SK-N-SH (cell line): ENCODE measurements around the gene HDAC4. TPM values are rescaled to one million over a fixed set of nuclear protein-coding genes. Genes with fewer than 3 reads are reported as not detected.

Source experiments
- CTCF ChIA-PET: fragments of 300-600, 350-600 bp; formaldehyde crosslinking; extraction: SDS; loops from one replicate; lab custom pipeline; 2021; lab: Yijun Ruan, JAX
- POLR2A ChIA-PET: fragments of 350-600 bp; sonication (Branson Sonifier 250); formaldehyde crosslinking; extraction: SDS; loops from one replicate; lab custom pipeline; 2020; ENCODE audit warnings: antibody characterized with exemption, inconsistent platforms; lab: Yijun Ruan, JAX
- DNase-seq: peaks from one replicate; pipeline ENCODE4 v3.0.0; 2012
- H2AFZ ChIP-seq: fragments of 200-600 bp; sonication (generic); 2 replicates; pipeline ENCODE4 v1.8.1; 2016; ENCODE audit warnings: antibody characterized with exemption, mild to moderate bottlenecking, low read depth
- H3F3A ChIP-seq: fragments of 200-600 bp; sonication (generic); replicated peaks from 2 replicates; pipeline ENCODE3; 2016; ENCODE audit warnings: antibody characterized with exemption, mild to moderate bottlenecking; ENCODE audit not compliant: insufficient read depth
- H3K27ac ChIP-seq, 2 experiments: fragments of 200-500 bp in 1 of 2; fragments of 200-600 bp in 1 of 2; sonication (Bioruptor generic) in 1 of 2; sonication (generic), shearing (Covaris generic) in 1 of 2; 2 replicates each; pipeline versions ENCODE4 v1.5.1 to v1.6.1; 2014 to 2016; ENCODE audit warnings: low read depth in 2 of 2, inconsistent platforms in 1 of 2, low read length in 1 of 2, mild to moderate bottlenecking in 1 of 2, mixed read lengths in 1 of 2
- H3K27me3 ChIP-seq: fragments of 200-600 bp; sonication (generic), shearing (Covaris generic); 2 replicates; pipeline ENCODE4 v1.6.1; 2016; ENCODE audit warnings: mixed run types; ENCODE audit not compliant: insufficient read depth
- H3K36me3 ChIP-seq, 2 experiments: fragments of 200-500 bp in 1 of 2; fragments of 200-600 bp in 1 of 2; sonication (Bioruptor generic) in 1 of 2; sonication (generic) in 1 of 2; replicated peaks in 1 of 2; 2 replicates each; pipeline versions ENCODE3 to v1.5.1; 2014 to 2016; ENCODE audit warnings: low read length in 1 of 2, mild to moderate bottlenecking in 1 of 2; ENCODE audit not compliant: insufficient read depth in 2 of 2, control insufficient read depth in 1 of 2
- H3K4me1 ChIP-seq, 2 experiments: fragments of 200-500 bp in 1 of 2; fragments of 200-600 bp in 1 of 2; sonication (Bioruptor generic) in 1 of 2; sonication (generic), shearing (Covaris generic) in 1 of 2; 2 replicates each; pipeline versions ENCODE4 v1.5.1 to v1.6.1; 2014 to 2016; ENCODE audit warnings: low read depth in 1 of 2, low read length in 1 of 2, mixed run types in 1 of 2; ENCODE audit not compliant: insufficient read depth in 2 of 2, control insufficient read depth in 1 of 2
- H3K4me2 ChIP-seq: fragments of 200-600 bp; sonication (generic), shearing (Covaris generic); 2 replicates; pipeline ENCODE4 v1.6.1; 2017; ENCODE audit warnings: mixed run types
- H3K4me3 ChIP-seq, 2 experiments: fragments of 200-500 bp in 1 of 2; fragments of 200-600 bp in 1 of 2; sonication (Bioruptor generic) in 1 of 2; sonication (generic), shearing (Covaris generic) in 1 of 2; 2 replicates each; pipeline versions ENCODE4 v1.5.1 to v1.8.1; 2014 to 2016; ENCODE audit warnings: low read depth in 2 of 2, inconsistent platforms in 1 of 2, low read length in 1 of 2, mild to moderate bottlenecking in 1 of 2, mixed read lengths in 1 of 2, moderate library complexity in 1 of 2
- H3K79me2 ChIP-seq: fragments of 200-600 bp; sonication (generic); 2 replicates; pipeline ENCODE4 v1.8.1; 2017; ENCODE audit warnings: mild to moderate bottlenecking; ENCODE audit not compliant: insufficient read depth
- H3K9ac ChIP-seq: fragments of 200-600 bp; sonication (generic); 2 replicates; pipeline ENCODE4 v1.6.1; 2017; ENCODE audit warnings: mixed run types
- H3K9me2 ChIP-seq: fragments of 200-600 bp; sonication (generic); 2 replicates; pipeline ENCODE4 v1.6.1; 2017; ENCODE audit warnings: mixed run types
- H3K9me3 ChIP-seq: fragments of 200-600 bp; sonication (generic); 2 replicates; pipeline ENCODE4 v1.6.1; 2017; ENCODE audit warnings: mixed run types, mild to moderate bottlenecking, moderate library complexity
- H4K20me1 ChIP-seq: fragments of 200-600 bp; sonication (generic); 2 replicates; pipeline ENCODE4 v1.6.1; 2017; ENCODE audit warnings: mild to moderate bottlenecking, mixed run types; ENCODE audit not compliant: insufficient read depth
- EP300 ChIP-seq, 2 experiments: IDR thresholded peaks; 2 replicates each; pipeline versions ENCODE4 v1.4.0 to v1.6.1; 2012; ENCODE audit warnings: borderline replicate concordance in 1 of 2, low read depth in 1 of 2, low read length in 1 of 2
- EZH2phosphoT487 ChIP-seq: fragments of 200-600 bp; sonication (generic); IDR thresholded peaks from 2 replicates; pipeline ENCODE4 v1.6.1; 2017; ENCODE audit warnings: low read depth, mixed run types, mild to moderate bottlenecking, antibody characterized with exemption, moderate library complexity, borderline replicate concordance
- FOXJ3 ChIP-seq: sonication (generic); formaldehyde crosslinking; IDR thresholded peaks from 2 replicates; pipeline ENCODE4 v1.5.1; 2020; ENCODE audit warnings: mild to moderate bottlenecking, missing genetic modification reagents
- FOXM1 ChIP-seq: IDR thresholded peaks from 2 replicates; pipeline ENCODE4 v1.4.0; 2012; ENCODE audit warnings: low read depth, mild to moderate bottlenecking
- GABPA ChIP-seq: IDR thresholded peaks from 2 replicates; pipeline ENCODE4 v1.4.0; 2012; ENCODE audit warnings: low read depth, mild to moderate bottlenecking
- GATA2 ChIP-seq: sonication (generic); formaldehyde crosslinking; IDR thresholded peaks from 2 replicates; pipeline ENCODE4 v1.5.0; 2020; ENCODE audit warnings: mild to moderate bottlenecking, missing genetic modification reagents
- NFIC ChIP-seq: IDR thresholded peaks from 2 replicates; pipeline ENCODE4 v1.4.0; 2012; ENCODE audit warnings: borderline replicate concordance
- NRF1 ChIP-seq: IDR thresholded peaks from 2 replicates; pipeline ENCODE4 v1.6.1; 2012; ENCODE audit warnings: low read depth, mild to moderate bottlenecking, low read length
- POLR2AphosphoS5 ChIP-seq: IDR thresholded peaks from 2 replicates; pipeline ENCODE4 v1.6.1; 2012; ENCODE audit warnings: low read depth, low read length
- RAD21 ChIP-seq: IDR thresholded peaks from 2 replicates; pipeline ENCODE4 v1.6.1; 2012; ENCODE audit warnings: mild to moderate bottlenecking, low read length
- RXRA ChIP-seq: IDR thresholded peaks from 2 replicates; pipeline ENCODE4 v1.4.0; 2012; ENCODE audit warnings: low read depth, mild to moderate bottlenecking, borderline replicate concordance
- SMC3 ChIP-seq: IDR thresholded peaks from 2 replicates; pipeline ENCODE4 v1.6.1; 2012; ENCODE audit warnings: low read depth, low read length, improper control_type of control experiment
- WGBS: methylation state at CpG from one replicate; pipeline ENCODE4 v1.1.6; 2017; ENCODE audit warnings: low lambda C conversion rate; 5-methylcytosine and 5-hydroxymethylcytosine counted together
- polyA plus RNA-seq, 3 experiments: library from polyadenylated mRNA; depleted of rRNA; stranded (reverse); fragments of >200 nt; gene quantifications; 2 replicates each; pipeline ENCODE4 v1.2.3, GENCODE V29; 2012
- TF ChIP-seq, protein P1 (sequence below): fragments of 200-600 bp; sonication (generic); IDR thresholded peaks from 2 replicates; pipeline ENCODE4 v1.6.1; 2017; ENCODE audit warnings: antibody characterized with exemption, mild to moderate bottlenecking, moderate library complexity
- TF ChIP-seq, protein P2 (sequence below): IDR thresholded peaks from 2 replicates; pipeline ENCODE4; 2012
- TF ChIP-seq, protein P3 (sequence below): IDR thresholded peaks from 2 replicates; pipeline ENCODE4 v1.4.0; 2012; ENCODE audit warnings: low read depth, borderline replicate concordance

Gene HDAC4
- polyA plus RNA-seq, 1 of the 3 experiments (the other 2 are of a cell fraction): 5.5 TPM

DNA sequence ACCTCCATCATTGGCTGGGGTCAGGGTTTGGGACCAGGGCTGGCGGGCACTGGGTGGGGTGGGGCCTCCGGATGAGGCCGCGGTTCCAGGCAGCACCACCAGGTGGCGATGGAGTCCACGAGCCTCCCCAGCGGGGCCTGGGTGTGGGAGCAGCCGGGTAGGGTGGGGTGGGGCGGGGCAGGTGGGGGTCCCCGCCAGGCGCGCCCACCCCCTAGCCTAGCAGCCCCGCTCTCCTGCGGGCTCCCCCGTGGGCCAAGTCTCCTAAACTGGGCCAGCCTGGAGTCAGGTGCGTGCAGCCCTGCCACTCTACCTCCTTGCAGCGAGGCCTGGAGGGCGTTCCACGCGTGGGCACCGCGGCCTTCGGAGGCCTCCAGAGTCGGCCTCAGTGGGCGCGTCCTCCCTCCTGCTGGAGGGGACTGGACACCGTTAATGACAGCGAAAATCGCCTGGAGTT is 365.4 kb downstream of the HDAC4 start:
- no peak overlapping the region for H3K4me2 ChIP-seq
- H3K4me3 ChIP-seq: no peak overlapping the region
- H3K27me3 ChIP-seq: no peaks in the 10 kb centered on the region
- no peak overlapping the region for H3K9ac ChIP-seq
- no peak overlapping the region; a peak in 1 of 4 replicates for H3K27ac ChIP-seq
- H3K79me2 ChIP-seq: no peaks in the 10 kb centered on the region
- peak; percentile 98 for DNase-seq
- TF ChIP-seq SMC3 (peak; percentile 68), NFIC (no peak), RAD21 (peak; percentile 70), POLR2AphosphoS5 (no peak)
- TF ChIP-seq, protein P1, sequence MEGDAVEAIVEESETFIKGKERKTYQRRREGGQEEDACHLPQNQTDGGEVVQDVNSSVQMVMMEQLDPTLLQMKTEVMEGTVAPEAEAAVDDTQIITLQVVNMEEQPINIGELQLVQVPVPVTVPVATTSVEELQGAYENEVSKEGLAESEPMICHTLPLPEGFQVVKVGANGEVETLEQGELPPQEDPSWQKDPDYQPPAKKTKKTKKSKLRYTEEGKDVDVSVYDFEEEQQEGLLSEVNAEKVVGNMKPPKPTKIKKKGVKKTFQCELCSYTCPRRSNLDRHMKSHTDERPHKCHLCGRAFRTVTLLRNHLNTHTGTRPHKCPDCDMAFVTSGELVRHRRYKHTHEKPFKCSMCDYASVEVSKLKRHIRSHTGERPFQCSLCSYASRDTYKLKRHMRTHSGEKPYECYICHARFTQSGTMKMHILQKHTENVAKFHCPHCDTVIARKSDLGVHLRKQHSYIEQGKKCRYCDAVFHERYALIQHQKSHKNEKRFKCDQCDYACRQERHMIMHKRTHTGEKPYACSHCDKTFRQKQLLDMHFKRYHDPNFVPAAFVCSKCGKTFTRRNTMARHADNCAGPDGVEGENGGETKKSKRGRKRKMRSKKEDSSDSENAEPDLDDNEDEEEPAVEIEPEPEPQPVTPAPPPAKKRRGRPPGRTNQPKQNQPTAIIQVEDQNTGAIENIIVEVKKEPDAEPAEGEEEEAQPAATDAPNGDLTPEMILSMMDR: peak; percentile 60
- H3K4me1 ChIP-seq: peaks cover 0 to 14% of the 10 kb centered on the region in 2 experiments; a peak in 1 of 4 replicates
- 18% methylated on average over 15 of the region's 29 CpGs for WGBS
- H2AFZ ChIP-seq: no peak overlapping the region
- no peaks in the 10 kb centered on the region for H4K20me1 ChIP-seq
- no peaks in the 10 kb centered on the region for H3K9me2 ChIP-seq
- no peaks in the 10 kb centered on the region for H3K9me3 ChIP-seq
- ChIA-PET POLR2A (interaction anchor here (0.6 kb wide), 1 partner anchor 725 kb away, joined by 3 read pairs; no protein-coding TSS in a partner anchor), CTCF (interaction anchor here (0.7 to 4.5 kb wide), 12 partner anchors 8 to 141 kb away, joined by 3 to 78 read pairs (median 5); no protein-coding TSS in a partner anchor)
- H3F3A ChIP-seq: no peaks in the 10 kb centered on the region
- no peaks in the 10 kb centered on the region for H3K36me3 ChIP-seq

GRCh38 chr2:239034561-239035341 is 366.1 kb downstream of the HDAC4 start:
- Histone ChIP-seq H3K4me3 (no peak overlapping the region), H3K4me1 (peaks cover 0 to 14% of the 10 kb centered on the region in 2 experiments; a peak in 1 of 4 replicates), H3K4me2 (no peak overlapping the region), H2AFZ (no peak overlapping the region), H3K36me3 (no peaks in the 10 kb centered on the region), H4K20me1 (no peaks in the 10 kb centered on the region), H3K27me3 (no peaks in the 10 kb centered on the region), H3K9ac (no peak overlapping the region), H3K9me2 (no peaks in the 10 kb centered on the region), H3F3A (no peaks in the 10 kb centered on the region), H3K79me2 (no peaks in the 10 kb centered on the region), H3K27ac (no peak overlapping the region), H3K9me3 (no peaks in the 10 kb centered on the region)
- CTCF ChIA-PET: interaction anchor here (0.6 to 4.5 kb wide), 7 partner anchors 9 to 72 kb away, joined by 3 to 78 read pairs (median 6); no protein-coding TSS in a partner anchor
- TF ChIP-seq FOXM1: no peak
- no peak for TF ChIP-seq NFIC
- TF ChIP-seq RXRA: no peak
- TF ChIP-seq, protein P1: no peak
- TF ChIP-seq, protein P2, sequence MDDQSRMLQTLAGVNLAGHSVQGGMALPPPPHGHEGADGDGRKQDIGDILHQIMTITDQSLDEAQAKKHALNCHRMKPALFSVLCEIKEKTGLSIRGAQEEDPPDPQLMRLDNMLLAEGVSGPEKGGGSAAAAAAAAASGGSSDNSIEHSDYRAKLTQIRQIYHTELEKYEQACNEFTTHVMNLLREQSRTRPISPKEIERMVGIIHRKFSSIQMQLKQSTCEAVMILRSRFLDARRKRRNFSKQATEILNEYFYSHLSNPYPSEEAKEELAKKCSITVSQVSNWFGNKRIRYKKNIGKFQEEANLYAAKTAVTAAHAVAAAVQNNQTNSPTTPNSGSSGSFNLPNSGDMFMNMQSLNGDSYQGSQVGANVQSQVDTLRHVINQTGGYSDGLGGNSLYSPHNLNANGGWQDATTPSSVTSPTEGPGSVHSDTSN: no peak
- no peak for TF ChIP-seq FOXJ3
- no peak for TF ChIP-seq GABPA
- no peak for TF ChIP-seq EP300 (IDR thresholded peaks at IDR 0.05; ENCODE audit: borderline replicate concordance in 1 of 2, low read depth in 1 of 2, low read length in 1 of 2)
- TF ChIP-seq EZH2phosphoT487: no peak
- TF ChIP-seq NRF1: no peak
- TF ChIP-seq GATA2: no peak
- no peak for TF ChIP-seq SMC3
- TF ChIP-seq, protein P3, sequence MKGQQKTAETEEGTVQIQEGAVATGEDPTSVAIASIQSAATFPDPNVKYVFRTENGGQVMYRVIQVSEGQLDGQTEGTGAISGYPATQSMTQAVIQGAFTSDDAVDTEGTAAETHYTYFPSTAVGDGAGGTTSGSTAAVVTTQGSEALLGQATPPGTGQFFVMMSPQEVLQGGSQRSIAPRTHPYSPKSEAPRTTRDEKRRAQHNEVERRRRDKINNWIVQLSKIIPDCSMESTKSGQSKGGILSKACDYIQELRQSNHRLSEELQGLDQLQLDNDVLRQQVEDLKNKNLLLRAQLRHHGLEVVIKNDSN: no peak
- WGBS: 52% methylated on average over 14 of the region's 19 CpGs
- POLR2A ChIA-PET: no interaction called here
- DNase-seq: no peak
